HEK293 (cell line): ENCODE results near the gene TEF.

Experiments
- ZNF112 ChIP-seq: fragments of 450-650 bp; formaldehyde crosslinking; IDR thresholded peaks from 2 replicates; pipeline ENCODE4 v1.5.0; 2017; ENCODE audit warnings: missing biosample characterization, missing genetic modification characterization
- ZNF433 ChIP-seq: fragments of 450-650 bp; formaldehyde crosslinking; IDR thresholded peaks from 2 replicates; pipeline ENCODE4 v1.5.1; 2016; ENCODE audit warnings: missing biosample characterization, missing genetic modification characterization, low read depth
- ZNF777 ChIP-seq: fragments of 450-650 bp; formaldehyde crosslinking; IDR thresholded peaks from 2 replicates; pipeline ENCODE4 v1.5.1; 2017; ENCODE audit warnings: missing biosample characterization, missing genetic modification characterization, borderline replicate concordance
- TF ChIP-seq, protein P1 (sequence below): fragments of 450-650 bp; formaldehyde crosslinking; IDR thresholded peaks from 2 replicates; pipeline ENCODE4 v1.5.1; 2016; ENCODE audit warnings: missing biosample characterization, missing genetic modification characterization
- TF ChIP-seq, protein P2 (sequence below): fragments of 450-650 bp; IDR thresholded peaks from 2 replicates; pipeline ENCODE4 v1.5.1; 2018; ENCODE audit warnings: missing biosample characterization, mild to moderate bottlenecking, missing genetic modification characterization
- TF ChIP-seq, protein P3 (sequence below): fragments of 450-650 bp; formaldehyde crosslinking; conservative IDR thresholded peaks from 2 replicates; pipeline ENCODE4 v1.5.1; 2016; ENCODE audit warnings: low read depth, missing biosample characterization, missing genetic modification characterization
- TF ChIP-seq, protein P4 (sequence below): fragments of 450-650 bp; formaldehyde crosslinking; IDR thresholded peaks from 2 replicates; pipeline ENCODE4 v1.5.1; 2016; ENCODE audit warnings: missing biosample characterization, missing genetic modification characterization, low read depth
- TF ChIP-seq, protein P5 (sequence below): fragments of 450-650 bp; formaldehyde crosslinking; optimal IDR thresholded peaks from 2 replicates; pipeline ENCODE3; 2016; ENCODE audit warnings: missing biosample characterization, mild to moderate bottlenecking, missing genetic modification characterization
- TF ChIP-seq, protein P6 (sequence below): fragments of 450-650 bp; formaldehyde crosslinking; IDR thresholded peaks from 2 replicates; pipeline ENCODE4 v1.5.1; 2016; ENCODE audit warnings: missing biosample characterization, missing genetic modification characterization
- TF ChIP-seq, protein P7 (sequence below): fragments of 450-650 bp; formaldehyde crosslinking; IDR thresholded peaks from 2 replicates; pipeline ENCODE4 v1.5.1; 2017; ENCODE audit warnings: missing biosample characterization, mild to moderate bottlenecking, missing genetic modification characterization, moderate library complexity

DNA sequence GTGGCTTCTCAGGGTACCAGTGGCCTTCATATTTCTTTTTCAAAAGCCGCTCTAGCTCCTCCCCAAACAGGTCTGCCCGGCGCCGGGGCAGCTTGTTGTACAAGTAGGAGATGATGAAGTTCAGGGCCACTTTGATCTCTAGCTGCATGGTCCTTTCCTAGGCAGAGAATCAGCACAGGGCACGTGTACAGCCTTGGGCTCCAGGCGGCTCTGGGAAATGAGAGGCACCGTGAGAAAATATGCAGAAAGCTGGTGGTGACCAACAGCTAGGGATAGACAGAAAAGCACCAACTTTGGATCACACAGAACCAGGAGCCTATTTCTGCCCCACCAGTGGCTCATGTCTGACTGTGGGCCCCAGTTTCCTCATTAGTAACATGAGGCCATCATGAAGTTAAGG lies 55.5 kb downstream of the TEF start:
- TF ChIP-seq, protein P1, sequence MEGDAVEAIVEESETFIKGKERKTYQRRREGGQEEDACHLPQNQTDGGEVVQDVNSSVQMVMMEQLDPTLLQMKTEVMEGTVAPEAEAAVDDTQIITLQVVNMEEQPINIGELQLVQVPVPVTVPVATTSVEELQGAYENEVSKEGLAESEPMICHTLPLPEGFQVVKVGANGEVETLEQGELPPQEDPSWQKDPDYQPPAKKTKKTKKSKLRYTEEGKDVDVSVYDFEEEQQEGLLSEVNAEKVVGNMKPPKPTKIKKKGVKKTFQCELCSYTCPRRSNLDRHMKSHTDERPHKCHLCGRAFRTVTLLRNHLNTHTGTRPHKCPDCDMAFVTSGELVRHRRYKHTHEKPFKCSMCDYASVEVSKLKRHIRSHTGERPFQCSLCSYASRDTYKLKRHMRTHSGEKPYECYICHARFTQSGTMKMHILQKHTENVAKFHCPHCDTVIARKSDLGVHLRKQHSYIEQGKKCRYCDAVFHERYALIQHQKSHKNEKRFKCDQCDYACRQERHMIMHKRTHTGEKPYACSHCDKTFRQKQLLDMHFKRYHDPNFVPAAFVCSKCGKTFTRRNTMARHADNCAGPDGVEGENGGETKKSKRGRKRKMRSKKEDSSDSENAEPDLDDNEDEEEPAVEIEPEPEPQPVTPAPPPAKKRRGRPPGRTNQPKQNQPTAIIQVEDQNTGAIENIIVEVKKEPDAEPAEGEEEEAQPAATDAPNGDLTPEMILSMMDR (tag by site-specific recombination): no peak
- no peak for TF ChIP-seq ZNF433
- TF ChIP-seq, protein P2, sequence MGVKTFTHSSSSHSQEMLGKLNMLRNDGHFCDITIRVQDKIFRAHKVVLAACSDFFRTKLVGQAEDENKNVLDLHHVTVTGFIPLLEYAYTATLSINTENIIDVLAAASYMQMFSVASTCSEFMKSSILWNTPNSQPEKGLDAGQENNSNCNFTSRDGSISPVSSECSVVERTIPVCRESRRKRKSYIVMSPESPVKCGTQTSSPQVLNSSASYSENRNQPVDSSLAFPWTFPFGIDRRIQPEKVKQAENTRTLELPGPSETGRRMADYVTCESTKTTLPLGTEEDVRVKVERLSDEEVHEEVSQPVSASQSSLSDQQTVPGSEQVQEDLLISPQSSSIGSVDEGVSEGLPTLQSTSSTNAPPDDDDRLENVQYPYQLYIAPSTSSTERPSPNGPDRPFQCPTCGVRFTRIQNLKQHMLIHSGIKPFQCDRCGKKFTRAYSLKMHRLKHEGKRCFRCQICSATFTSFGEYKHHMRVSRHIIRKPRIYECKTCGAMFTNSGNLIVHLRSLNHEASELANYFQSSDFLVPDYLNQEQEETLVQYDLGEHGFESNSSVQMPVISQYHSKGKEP (tag by site-specific recombination): no peak
- TF ChIP-seq, protein P3, sequence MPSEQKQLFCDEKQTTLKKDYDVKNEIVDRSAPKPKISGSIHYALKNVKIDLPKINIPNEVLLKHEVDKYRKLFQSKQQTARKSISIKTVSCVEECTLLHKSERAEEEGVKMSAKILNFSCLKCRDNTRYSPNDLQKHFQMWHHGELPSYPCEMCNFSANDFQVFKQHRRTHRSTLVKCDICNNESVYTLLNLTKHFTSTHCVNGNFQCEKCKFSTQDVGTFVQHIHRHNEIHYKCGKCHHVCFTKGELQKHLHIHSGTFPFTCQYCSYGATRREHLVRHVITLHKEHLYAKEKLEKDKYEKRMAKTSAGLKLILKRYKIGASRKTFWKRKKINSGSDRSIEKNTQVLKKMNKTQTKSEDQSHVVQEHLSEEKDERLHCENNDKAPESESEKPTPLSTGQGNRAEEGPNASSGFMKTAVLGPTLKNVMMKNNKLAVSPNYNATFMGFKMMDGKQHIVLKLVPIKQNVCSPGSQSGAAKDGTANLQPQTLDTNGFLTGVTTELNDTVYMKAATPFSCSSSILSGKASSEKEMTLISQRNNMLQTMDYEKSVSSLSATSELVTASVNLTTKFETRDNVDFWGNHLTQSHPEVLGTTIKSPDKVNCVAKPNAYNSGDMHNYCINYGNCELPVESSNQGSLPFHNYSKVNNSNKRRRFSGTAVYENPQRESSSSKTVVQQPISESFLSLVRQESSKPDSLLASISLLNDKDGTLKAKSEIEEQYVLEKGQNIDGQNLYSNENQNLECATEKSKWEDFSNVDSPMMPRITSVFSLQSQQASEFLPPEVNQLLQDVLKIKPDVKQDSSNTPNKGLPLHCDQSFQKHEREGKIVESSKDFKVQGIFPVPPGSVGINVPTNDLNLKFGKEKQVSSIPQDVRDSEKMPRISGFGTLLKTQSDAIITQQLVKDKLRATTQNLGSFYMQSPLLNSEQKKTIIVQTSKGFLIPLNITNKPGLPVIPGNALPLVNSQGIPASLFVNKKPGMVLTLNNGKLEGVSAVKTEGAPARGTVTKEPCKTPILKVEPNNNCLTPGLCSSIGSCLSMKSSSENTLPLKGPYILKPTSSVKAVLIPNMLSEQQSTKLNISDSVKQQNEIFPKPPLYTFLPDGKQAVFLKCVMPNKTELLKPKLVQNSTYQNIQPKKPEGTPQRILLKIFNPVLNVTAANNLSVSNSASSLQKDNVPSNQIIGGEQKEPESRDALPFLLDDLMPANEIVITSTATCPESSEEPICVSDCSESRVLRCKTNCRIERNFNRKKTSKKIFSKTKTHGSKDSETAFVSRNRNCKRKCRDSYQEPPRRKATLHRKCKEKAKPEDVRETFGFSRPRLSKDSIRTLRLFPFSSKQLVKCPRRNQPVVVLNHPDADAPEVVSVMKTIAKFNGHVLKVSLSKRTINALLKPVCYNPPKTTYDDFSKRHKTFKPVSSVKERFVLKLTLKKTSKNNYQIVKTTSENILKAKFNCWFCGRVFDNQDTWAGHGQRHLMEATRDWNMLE (tag by site-specific recombination): no peak
- no peak for TF ChIP-seq ZNF112
- no peak for TF ChIP-seq ZNF777 (tag by site-specific recombination)
- TF ChIP-seq, protein P4, sequence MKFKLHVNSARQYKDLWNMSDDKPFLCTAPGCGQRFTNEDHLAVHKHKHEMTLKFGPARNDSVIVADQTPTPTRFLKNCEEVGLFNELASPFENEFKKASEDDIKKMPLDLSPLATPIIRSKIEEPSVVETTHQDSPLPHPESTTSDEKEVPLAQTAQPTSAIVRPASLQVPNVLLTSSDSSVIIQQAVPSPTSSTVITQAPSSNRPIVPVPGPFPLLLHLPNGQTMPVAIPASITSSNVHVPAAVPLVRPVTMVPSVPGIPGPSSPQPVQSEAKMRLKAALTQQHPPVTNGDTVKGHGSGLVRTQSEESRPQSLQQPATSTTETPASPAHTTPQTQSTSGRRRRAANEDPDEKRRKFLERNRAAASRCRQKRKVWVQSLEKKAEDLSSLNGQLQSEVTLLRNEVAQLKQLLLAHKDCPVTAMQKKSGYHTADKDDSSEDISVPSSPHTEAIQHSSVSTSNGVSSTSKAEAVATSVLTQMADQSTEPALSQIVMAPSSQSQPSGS (tag by site-specific recombination): no peak
- TF ChIP-seq, protein P5, sequence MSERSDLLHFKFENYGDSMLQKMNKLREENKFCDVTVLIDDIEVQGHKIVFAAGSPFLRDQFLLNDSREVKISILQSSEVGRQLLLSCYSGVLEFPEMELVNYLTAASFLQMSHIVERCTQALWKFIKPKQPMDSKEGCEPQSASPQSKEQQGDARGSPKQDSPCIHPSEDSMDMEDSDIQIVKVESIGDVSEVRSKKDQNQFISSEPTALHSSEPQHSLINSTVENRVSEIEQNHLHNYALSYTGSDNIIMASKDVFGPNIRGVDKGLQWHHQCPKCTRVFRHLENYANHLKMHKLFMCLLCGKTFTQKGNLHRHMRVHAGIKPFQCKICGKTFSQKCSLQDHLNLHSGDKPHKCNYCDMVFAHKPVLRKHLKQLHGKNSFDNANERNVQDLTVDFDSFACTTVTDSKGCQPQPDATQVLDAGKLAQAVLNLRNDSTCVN: no peak
- TF ChIP-seq, protein P6, sequence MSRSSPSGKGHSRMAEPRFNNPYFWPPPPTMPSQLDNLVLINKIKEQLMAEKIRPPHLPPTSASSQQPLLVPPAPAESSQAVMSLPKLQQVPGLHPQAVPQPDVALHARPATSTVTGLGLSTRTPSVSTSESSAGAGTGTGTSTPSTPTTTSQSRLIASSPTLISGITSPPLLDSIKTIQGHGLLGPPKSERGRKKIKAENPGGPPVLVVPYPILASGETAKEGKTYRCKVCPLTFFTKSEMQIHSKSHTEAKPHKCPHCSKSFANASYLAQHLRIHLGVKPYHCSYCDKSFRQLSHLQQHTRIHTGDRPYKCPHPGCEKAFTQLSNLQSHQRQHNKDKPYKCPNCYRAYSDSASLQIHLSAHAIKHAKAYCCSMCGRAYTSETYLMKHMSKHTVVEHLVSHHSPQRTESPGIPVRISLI (tag by site-specific recombination): no peak
- TF ChIP-seq, protein P7, sequence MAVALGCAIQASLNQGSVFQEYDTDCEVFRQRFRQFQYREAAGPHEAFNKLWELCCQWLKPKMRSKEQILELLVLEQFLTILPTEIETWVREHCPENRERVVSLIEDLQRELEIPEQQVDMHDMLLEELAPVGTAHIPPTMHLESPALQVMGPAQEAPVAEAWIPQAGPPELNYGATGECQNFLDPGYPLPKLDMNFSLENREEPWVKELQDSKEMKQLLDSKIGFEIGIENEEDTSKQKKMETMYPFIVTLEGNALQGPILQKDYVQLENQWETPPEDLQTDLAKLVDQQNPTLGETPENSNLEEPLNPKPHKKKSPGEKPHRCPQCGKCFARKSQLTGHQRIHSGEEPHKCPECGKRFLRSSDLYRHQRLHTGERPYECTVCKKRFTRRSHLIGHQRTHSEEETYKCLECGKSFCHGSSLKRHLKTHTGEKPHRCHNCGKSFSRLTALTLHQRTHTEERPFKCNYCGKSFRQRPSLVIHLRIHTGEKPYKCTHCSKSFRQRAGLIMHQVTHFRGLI: no peak
